Suprapubic skin (tissue), 4 donors: ENCODE data around the gene TMEM139. TPM values are rescaled to one million over a fixed set of nuclear protein-coding genes. Genes with fewer than 3 reads are reported as not detected.

Source experiments
- DNase-seq, 2 donors: peaks; one replicate each; pipeline ENCODE4 v3.0.0-alpha.2; 2019; ENCODE audit warnings: low spot score in 2 of 2
- H3K27ac ChIP-seq: fragments of 200-600 bp; sonication (generic); one replicate; pipeline ENCODE4 v1.5.1; 2019
- H3K27me3 ChIP-seq: fragments of 200-600 bp; sonication (generic); one replicate; pipeline ENCODE4 v1.5.1; 2019
- H3K36me3 ChIP-seq: fragments of 200-600 bp; sonication (generic); one replicate; pipeline ENCODE4 v1.5.1; 2019
- H3K4me1 ChIP-seq: fragments of 200-600 bp; sonication (generic); one replicate; pipeline ENCODE4 v1.5.1; 2019
- H3K4me3 ChIP-seq: fragments of 200-600 bp; sonication (generic); one replicate; pipeline ENCODE4 v1.5.1; 2019; ENCODE audit warnings: mild to moderate bottlenecking
- H3K9me3 ChIP-seq: fragments of 200-600 bp; sonication (generic); one replicate; pipeline ENCODE4 v1.5.1; 2019
- CTCF ChIP-seq, 2 donors: fragments of 200-600 bp in 1 of 2; fragments of 450-650 bp in 1 of 2; sonication (generic) in 1 of 2; IDR thresholded peaks; one replicate each; pipeline ENCODE4 v1.5.1; 2016 to 2019; ENCODE audit warnings: antibody characterized with exemption in 2 of 2, mild to moderate bottlenecking in 1 of 2, moderate library complexity in 1 of 2
- EP300 ChIP-seq: sonication (generic); formaldehyde crosslinking; IDR thresholded peaks from one replicate; pipeline ENCODE4 v1.6.1; 2017; ENCODE audit warnings: antibody characterized with exemption
- POLR2A ChIP-seq, 2 donors: fragments of 450-650 bp; IDR thresholded peaks; one replicate each; pipeline ENCODE4 v1.6.1; 2017; ENCODE audit warnings: antibody characterized with exemption in 2 of 2, mild to moderate bottlenecking in 2 of 2, moderate library complexity in 2 of 2
- POLR2AphosphoS5 ChIP-seq, 3 donors: sonication (generic); formaldehyde crosslinking; IDR thresholded peaks; one replicate each; pipeline ENCODE4 v1.6.1; 2017; ENCODE audit warnings: antibody characterized with exemption in 3 of 3
- WGBS: methylation state at CpG from one replicate; pipeline ENCODE4 v1.1.5; 2018; 5-methylcytosine and 5-hydroxymethylcytosine counted together
- total RNA-seq, 4 donors: library from RNA; depleted of rRNA; stranded (reverse); fragments of >200 nt; gene quantifications; one replicate each; pipeline ENCODE4 v1.1.0, GENCODE V29; 2016

TMEM139 gene
- total RNA-seq, 4 donors from 2014 or later = 3.3 to 11.0 (median 8.1) TPM

- peak overlapping the region; percentile 13 for H3K27ac ChIP-seq
- H3K4me1 ChIP-seq = peaks cover 4% of the 10 kb centered on the region
- DNase-seq = no peak
- no peak overlapping the region for H3K4me3 ChIP-seq
- peaks cover 3% of the 10 kb centered on the region for H3K9me3 ChIP-seq
- H3K27me3 ChIP-seq = no peaks in the 10 kb centered on the region
- no peak for TF ChIP-seq EP300
- TF ChIP-seq POLR2A (IDR thresholded peaks at IDR 0.05) = no peak
- no peak for TF ChIP-seq POLR2AphosphoS5 (IDR thresholded peaks at IDR 0.05)
- TF ChIP-seq CTCF (IDR thresholded peaks at IDR 0.05) = no peak
- no peaks in the 10 kb centered on the region for H3K36me3 ChIP-seq
Observed at GRCh38 chr7:143239813-143240212, 44.9 kb upstream of the TMEM139 start.

GRCh38 chr7:143240291-143241168 lies 44.2 kb upstream of the TMEM139 start:
- Histone ChIP-seq H3K27me3 (no peaks in the 10 kb centered on the region), H3K27ac (peak overlapping the region; percentile 13), H3K9me3 (peaks cover 3% of the 10 kb centered on the region), H3K4me1 (peaks cover 4% of the 10 kb centered on the region), H3K4me3 (no peak overlapping the region), H3K36me3 (no peaks in the 10 kb centered on the region)
- TF ChIP-seq CTCF (IDR thresholded peaks at IDR 0.05) (peak; percentile 87 to 88), EP300 (no peak), POLR2AphosphoS5 (IDR thresholded peaks at IDR 0.05) (no peak), POLR2A (IDR thresholded peaks at IDR 0.05) (no peak)
- 17% methylated on average over 9 of the region's 9 CpGs for whole genome bisulfite sequencing
- peak in 1 of 2 donors; percentile 72 for DNase-seq

GRCh38 chr7:143242306-143242705 lies 42.5 kb upstream of the TMEM139 start:
- peaks cover 4% of the 10 kb centered on the region for H3K4me1 ChIP-seq
- no peaks in the 10 kb centered on the region for H3K36me3 ChIP-seq
- H3K9me3 ChIP-seq = no peaks in the 10 kb centered on the region
- no peak overlapping the region for H3K27ac ChIP-seq
- H3K4me3 ChIP-seq = no peak overlapping the region
- TF ChIP-seq POLR2AphosphoS5 (IDR thresholded peaks at IDR 0.05) (no peak), CTCF (IDR thresholded peaks at IDR 0.05) (no peak), EP300 (no peak), POLR2A (IDR thresholded peaks at IDR 0.05) (no peak)
- H3K27me3 ChIP-seq = no peaks in the 10 kb centered on the region
- WGBS = 82% methylated on average over 11 of the region's 11 CpGs
- DNase-seq = no peak

GRCh38 chr7:143243111-143243510 lies 41.6 kb upstream of the TMEM139 start:
- 77% methylated on average over 7 of the region's 7 CpGs for WGBS
- TF ChIP-seq EP300 (no peak), CTCF (IDR thresholded peaks at IDR 0.05) (no peak), POLR2A (IDR thresholded peaks at IDR 0.05) (no peak), POLR2AphosphoS5 (IDR thresholded peaks at IDR 0.05) (no peak)
- DNase-seq = no peak
- H3K4me3 ChIP-seq = no peak overlapping the region
- H3K36me3 ChIP-seq = no peaks in the 10 kb centered on the region
- no peaks in the 10 kb centered on the region for H3K9me3 ChIP-seq
- no peaks in the 10 kb centered on the region for H3K27me3 ChIP-seq
- no peak overlapping the region for H3K27ac ChIP-seq
- H3K4me1 ChIP-seq = peaks cover 4% of the 10 kb centered on the region

GRCh38 chr7:143243614-143244013 lies 41.1 kb upstream of the TMEM139 start:
- no peak for TF ChIP-seq EP300
- TF ChIP-seq POLR2AphosphoS5 (IDR thresholded peaks at IDR 0.05) = no peak
- no peak for TF ChIP-seq CTCF (IDR thresholded peaks at IDR 0.05)
- no peak for TF ChIP-seq POLR2A (IDR thresholded peaks at IDR 0.05)
- no peaks in the 10 kb centered on the region for H3K27me3 ChIP-seq
- no peak overlapping the region for H3K4me3 ChIP-seq
- H3K4me1 ChIP-seq = peaks cover 4% of the 10 kb centered on the region
- H3K27ac ChIP-seq = no peak overlapping the region
- no peak for DNase-seq
- no peaks in the 10 kb centered on the region for H3K9me3 ChIP-seq
- 87% methylated on average over 3 of the region's 3 CpGs for WGBS
- no peaks in the 10 kb centered on the region for H3K36me3 ChIP-seq
